ENCODE results near the gene LNPEP.

DNA sequence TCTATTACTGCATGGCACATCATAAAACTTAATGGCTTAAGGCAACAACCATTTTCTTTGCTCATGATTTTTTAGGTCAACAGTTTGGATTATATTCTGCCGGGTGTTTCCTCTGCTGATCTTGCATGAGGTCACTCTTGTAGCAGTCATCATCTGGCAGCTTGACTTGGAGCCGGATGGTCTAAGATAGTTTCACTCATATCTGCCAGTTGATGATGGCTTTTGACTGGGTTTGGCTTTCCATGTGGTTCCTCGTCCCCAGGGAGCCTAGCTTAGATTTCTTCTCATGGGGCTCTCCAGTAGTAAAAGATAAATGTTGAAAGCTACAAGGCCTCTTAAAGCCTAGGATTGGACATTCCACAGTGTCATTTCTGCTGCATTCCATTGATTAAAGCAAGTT is 27.4 kb downstream of the LNPEP start:
- no peak for TF ChIP-seq POLR2A (IDR thresholded peaks at IDR 0.05)
- no peak for TF ChIP-seq CTCF (IDR thresholded peaks at IDR 0.05)
- no peak for TF ChIP-seq EP300 (IDR thresholded peaks at IDR 0.05; ENCODE audit: low read depth)
